NCI-H524 treated with DMSO at 0.1 percent for 48 hours (cell line): Measurements from ENCODE around the gene BAG3.

Experiments
- DNase-seq: peaks from one replicate; lab custom pipeline; 2025; lab: John Stamatoyannopoulos, UW

The BAG3 gene

DNA sequence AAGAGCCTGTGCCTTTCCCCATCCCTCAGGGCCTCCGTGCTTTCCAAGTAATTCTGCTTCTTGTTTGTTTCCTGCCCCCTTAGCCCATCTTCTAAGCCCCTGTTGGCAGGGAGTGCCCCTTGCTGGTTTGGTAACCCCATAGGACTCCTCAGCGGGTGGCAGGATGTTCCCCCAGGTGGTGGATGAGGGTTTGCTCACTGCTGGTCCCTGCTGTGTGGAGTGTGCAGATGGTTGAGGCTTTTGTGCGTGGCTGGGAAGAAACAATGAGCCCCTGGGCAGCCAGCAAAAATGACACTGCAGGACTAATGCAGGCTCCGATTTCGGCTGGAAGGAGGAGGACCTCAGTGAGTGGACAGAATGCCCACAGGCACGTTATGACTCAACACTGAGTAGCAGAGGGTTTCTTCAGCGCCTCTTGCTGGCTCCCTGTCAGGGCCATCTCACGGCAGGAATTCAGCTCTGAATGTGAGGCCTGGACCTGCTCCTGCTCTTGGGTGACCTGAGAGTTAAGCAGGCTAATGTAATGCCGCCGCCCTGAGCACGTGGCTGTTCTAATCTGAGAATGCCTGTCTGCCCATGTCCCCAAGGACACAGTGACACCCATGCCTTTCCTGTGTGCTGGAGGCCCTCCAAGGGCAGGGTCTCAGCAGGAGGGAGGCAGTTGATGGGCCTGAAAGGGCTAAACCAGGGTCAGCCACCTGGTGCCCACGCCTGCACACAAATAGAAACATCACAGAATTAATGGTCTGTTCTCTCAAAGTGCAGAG, 16.6 kb downstream of the BAG3 start:
- no peak for DNase-seq

GRCh38 chr10:119668461-119668860, 17.3 kb downstream of the BAG3 start:
- DNase-seq: no peak

GRCh38 chr10:119669331-119669730, 18.2 kb downstream of the BAG3 start:
- no peak for DNase-seq

DNA sequence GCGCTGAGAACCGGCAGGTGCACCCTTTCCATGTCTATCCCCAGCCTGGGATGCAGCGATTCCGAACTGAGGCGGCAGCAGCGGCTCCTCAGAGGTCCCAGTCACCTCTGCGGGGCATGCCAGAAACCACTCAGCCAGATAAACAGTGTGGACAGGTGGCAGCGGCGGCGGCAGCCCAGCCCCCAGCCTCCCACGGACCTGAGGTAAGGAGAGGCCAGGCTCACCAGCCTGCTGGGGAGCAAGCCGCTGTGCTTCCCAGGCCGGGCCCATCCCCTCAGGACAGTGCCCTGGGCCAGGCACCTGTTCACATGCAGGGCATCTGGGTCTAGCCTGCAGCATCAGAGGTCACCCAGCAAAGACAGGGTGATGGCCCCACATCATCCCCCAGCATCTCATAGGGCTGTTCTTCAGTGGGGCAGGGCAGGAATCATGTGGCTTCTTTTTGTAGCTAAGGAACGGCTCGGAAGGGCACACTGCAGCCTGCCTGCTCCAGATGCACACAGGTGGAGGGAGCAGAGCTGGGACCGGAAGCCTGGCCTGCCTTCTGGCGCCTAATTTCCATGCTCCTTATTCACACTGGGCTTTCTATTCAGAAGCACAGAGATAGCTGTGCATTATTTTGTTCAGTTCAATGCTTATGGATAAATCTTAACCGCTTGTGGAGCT, 18.9 kb downstream of the BAG3 start:
- no peak for DNase-seq

GRCh38 chr10:119670717-119671116, 19.5 kb downstream of the BAG3 start:
- DNase-seq: no peak

GRCh38 chr10:119671381-119671780, 20.2 kb downstream of the BAG3 start:
- no peak for DNase-seq

DNA sequence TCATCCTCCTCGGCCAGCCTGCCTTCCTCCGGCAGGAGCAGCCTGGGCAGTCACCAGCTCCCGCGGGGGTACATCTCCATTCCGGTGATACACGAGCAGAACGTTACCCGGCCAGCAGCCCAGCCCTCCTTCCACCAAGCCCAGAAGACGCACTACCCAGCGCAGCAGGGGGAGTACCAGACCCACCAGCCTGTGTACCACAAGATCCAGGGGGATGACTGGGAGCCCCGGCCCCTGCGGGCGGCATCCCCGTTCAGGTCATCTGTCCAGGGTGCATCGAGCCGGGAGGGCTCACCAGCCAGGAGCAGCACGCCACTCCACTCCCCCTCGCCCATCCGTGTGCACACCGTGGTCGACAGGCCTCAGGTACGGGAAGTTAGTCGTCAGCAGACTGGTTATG, 21.1 kb downstream of the BAG3 start:
- no peak for DNase-seq

DNA sequence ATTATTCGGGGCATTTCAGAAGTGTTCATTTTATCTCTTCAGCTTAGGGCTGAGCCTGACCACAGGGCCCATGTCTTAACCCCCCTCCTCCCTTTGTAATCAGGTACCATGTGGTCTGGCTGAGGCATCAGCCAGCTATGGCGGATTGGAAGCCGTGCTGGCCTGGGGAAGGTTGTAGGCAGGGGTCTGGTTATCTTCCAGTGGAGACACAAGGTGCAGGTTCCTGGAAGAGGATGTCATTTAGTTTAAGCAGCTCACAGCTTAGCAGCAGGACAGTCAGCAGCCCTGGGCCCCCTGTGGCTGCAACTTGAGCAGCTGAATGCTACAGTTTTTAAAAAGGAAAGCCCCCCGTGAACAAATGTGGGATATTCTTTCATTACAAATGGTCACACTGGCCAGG, 22.1 kb downstream of the BAG3 start:
- no peak for DNase-seq

DNA sequence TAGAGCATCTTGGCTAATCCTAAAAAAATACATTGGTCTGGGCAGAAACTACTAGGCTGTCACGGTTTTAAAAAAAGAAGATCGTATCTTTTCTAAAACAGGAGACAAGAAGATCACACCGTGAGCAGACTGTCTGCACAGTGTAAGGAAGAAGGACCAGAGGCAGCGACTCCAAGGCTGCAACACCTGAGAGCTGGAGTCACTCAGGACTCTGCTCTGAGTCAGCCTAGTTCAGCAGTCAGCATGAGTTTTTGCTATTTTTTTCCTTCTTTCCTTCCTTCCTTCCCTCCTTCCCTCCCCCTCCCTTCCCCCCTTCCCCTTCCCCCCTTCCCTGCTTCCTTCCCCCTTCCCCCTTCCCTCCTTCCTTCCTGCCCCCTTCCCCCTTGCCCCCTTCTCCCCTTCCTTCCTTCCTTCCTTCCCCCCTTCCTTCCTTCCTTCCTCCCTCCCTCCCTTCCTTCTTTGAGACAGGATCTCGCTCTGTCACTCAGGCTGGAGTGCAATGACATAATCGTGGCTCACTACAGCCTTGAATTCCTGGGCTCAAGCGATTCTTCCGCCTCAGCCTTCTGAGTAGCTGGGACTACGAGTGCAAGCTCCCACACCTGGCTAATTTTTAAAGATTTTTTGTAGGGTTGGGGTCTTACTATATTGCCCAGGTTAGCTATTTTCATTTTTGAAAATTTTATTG, 24.4 kb downstream of the BAG3 start:
- no peak for DNase-seq

DNA sequence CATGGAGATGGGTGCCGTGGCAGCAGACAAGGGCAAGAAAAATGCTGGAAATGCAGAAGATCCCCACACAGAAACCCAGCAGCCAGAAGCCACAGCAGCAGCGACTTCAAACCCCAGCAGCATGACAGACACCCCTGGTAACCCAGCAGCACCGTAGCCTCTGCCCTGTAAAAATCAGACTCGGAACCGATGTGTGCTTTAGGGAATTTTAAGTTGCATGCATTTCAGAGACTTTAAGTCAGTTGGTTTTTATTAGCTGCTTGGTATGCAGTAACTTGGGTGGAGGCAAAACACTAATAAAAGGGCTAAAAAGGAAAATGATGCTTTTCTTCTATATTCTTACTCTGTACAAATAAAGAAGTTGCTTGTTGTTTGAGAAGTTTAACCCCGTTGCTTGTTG, 25.9 kb downstream of the BAG3 start:
- DNase-seq: no peak

GRCh38 chr10:119677904-119678755, 26.9 kb downstream of the BAG3 start:
- DNase-seq: no peak

- DNase-seq: no peak
Measured at GRCh38 chr10:119679480-119679829, 28.3 kb downstream of the BAG3 start.

DNA sequence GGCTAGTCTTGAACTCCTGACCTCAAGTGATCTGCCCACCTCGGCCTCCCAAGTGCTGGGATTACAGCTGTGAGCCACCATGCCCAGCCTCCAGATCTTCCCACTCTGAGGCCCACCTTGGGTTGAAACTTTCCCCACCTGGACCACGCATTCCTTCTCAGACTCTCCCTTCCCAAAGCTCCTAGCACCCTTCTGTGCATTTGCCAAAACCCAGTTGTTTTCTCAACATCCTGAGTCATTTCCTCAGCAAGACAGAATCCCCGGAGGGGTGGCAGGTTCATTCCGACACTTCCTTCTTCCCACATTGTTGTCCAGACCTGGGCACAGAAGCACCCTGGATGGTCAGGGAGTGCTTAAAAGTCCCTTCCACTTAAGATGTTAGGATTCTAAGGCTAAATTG, 28.9 kb downstream of the BAG3 start:
- no peak for DNase-seq

- no peak for DNase-seq
Measured at GRCh38 chr10:119680650-119681081, 29.5 kb downstream of the BAG3 start.

DNA sequence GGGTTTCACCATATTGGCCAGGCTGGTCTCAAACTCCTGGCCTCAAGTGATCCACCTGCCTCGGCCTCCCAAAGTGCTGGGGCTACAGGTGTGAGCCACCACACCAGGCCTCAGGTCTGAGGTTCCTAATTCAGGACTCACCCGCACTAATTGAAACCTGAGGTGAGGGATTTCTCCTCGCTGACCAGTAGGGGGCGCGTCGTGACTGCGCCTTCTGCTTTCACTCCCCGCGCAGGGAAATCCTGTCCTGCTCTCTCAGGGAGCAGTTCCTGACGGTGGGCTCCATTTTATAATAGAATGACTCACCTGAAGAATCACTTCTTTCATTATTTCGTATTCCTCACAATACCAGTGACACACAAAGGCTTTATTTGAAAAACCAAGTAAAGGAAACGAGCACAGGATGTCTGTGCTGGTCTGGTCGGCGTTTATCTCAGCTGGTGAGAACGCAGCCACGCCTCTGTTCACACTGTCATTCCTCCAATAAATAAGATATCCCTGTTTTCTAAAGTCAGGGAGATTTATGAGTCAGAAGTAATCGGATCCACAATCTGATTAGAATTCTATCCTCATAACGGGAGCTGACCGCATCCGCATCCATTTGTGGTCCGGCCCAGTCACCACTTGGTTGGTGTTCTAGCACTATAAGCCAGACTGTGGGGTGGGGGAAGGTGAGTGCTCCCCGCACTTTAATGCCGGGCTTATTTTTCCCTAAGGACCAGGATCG, 35.4 kb downstream of the BAG3 start:
- DNase-seq: no peak

DNA sequence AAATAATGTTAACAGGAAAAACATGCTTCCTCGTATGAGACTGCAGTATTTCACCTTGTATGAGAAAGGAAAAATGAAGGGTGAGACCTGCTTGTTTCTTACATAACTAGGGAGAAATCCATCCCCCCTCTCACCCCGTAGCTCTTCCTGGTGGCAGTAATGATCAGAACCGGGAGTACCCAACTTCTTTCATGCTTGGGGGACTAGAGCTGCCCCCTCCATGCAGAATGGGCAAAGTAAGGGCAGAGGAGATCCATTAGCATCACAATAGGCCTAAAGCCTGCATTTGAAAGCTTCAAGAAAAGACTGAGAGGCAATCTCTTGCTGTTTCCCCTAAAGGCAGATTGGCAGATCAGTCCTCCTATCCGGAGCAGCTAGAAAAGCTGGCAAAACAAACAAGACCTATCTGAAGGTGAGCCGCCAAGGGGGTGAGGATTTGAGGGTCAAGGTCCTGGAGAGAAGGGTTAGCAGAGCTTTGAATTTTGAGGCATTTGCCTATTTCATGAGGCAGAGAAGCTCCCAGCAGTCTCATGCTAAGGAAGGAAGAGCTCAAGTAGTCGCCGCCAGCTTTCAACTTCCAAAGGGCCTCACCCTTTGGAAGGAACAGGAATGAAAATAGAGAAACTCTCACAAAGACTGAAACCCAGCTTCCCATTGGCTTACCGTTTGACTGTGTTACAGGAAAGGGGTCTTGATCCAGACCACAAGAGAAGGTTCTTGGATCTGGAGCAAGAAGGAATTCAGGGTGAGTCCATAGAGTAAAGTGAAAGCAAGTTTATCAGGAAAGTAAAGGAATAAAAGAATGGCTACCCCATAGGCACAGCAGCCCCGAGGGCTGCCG, 36.2 kb downstream of the BAG3 start:
- no peak for DNase-seq

DNA sequence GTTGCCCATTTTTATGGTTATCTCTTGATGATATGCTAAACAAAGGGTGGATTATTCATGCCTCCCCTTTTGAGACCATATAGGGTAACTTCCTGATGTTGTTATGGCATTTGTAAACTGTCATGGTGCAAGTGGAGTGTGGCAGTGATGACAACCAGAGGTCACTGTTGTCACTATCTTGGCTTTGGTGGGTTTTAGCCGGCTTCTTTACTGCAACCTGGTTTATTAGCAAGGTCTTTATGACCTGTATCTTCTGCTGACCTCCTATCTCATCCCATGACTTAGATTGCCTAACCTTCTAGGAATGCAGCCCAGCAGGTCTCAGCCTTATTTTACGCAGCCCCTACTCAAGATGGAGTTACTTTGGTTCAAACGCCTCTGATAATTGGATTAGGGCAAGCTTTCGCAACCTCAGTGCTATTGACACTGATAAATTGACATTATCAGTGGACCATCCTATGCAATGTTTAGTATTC, 36.9 kb downstream of the BAG3 start:
- no peak for DNase-seq

- DNase-seq: no peak
Measured at GRCh38 chr10:119689016-119689580, 37.9 kb downstream of the BAG3 start.

- DNase-seq: no peak
Measured at GRCh38 chr10:119691726-119692125, 40.5 kb downstream of the BAG3 start.

DNA sequence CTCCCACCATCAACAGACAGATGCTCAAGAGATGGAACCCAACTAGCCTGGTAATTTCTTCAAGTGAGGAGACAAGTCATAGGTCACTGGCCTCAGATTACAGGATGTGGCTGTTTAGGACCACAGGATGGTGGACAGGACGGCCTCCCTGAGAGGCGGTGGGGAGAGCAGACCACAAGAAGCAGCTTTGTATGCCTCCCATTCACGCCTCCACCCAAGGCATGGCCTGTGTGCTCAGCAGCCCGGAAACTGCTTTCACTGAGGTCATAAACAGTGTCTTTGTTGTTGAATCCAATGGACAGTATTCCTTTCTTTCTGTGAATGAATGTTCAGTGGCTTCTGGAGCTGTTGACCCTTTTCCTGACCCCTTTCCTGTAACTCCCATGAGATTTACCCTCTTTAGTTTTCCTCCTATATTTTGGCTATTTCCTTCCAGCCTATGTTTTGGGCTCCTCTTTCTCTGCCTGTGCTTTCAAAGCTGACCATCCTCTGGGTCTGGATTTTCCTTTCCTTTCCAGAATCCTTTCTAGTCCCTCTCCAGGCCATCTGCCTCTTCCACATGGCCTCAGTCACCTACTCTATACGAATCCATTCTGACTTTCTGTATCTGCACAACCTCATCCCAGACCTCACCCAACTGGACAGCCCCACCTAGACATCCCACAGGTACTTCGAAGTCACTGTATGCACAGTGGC, 42.2 kb downstream of the BAG3 start:
- no peak for DNase-seq
